ENCODE measurements around the gene MRPL57. TPM values are rescaled to one million over a fixed set of nuclear protein-coding genes. Genes with fewer than 3 reads are reported as not detected.

Gene MRPL57
- total and polyA plus RNA-seq, 2 of the 8 experiments (the other 6 are each of a cell fraction or from before 2014, with no cell fraction given) = 29.9 to 34.1 TPM

GRCh38 chr13:21202767-21203531 lies 26.5 kb downstream of the MRPL57 start:
- H3K4me1 ChIP-seq (replicated peaks in 1 of 4; ENCODE audit: control insufficient read depth in 3 of 4, insufficient read depth in 4 of 4, low read length in 3 of 4) = no peaks in the 10 kb centered on the region
- no peak overlapping the region for H4K8ac ChIP-seq (ENCODE audit: extremely low read depth, insufficient read depth, low read length)
- no peak overlapping the region for H3K14ac ChIP-seq (ENCODE audit: insufficient read length)
- H4K91ac ChIP-seq (replicated peaks; ENCODE audit: insufficient read length, low read length) = no peak overlapping the region
- H2BK5ac ChIP-seq (ENCODE audit: low read depth, low read length) = no peak overlapping the region; the same call in 1 of the 2 replicates
- H3K27me3 ChIP-seq (replicated peaks in 1 of 4; ENCODE audit: control insufficient read depth in 3 of 4, extremely low read depth in 1 of 4, insufficient read depth in 3 of 4, low read length in 3 of 4) = no peaks in the 10 kb centered on the region
- WGBS, 2 experiments (ENCODE audit: extremely low coverage in 1 of 2, insufficient coverage in 1 of 2, insufficient read length in 1 of 2, insufficient replicate concordance in 2 of 2, low coverage in 1 of 2, low lambda C conversion rate in 2 of 2, missing lambda C conversion rate in 1 of 2) = 80% methylated on average over 2 of the region's 3 CpGs; no CpG with 5 or more reads in 1 of the 2 experiments
- CTCF ChIA-PET (ENCODE audit: partially characterized antibody) = interaction anchor here (0.6 kb wide), 1 partner anchor 1295 kb away, joined by 4 read pairs; no protein-coding TSS in a partner anchor
- H3K23ac ChIP-seq (ENCODE audit: insufficient read length) = no peak overlapping the region
- no peak overlapping the region for H3K4me3 ChIP-seq (ENCODE audit: extremely low read depth in 1 of 4, insufficient read depth in 2 of 4, low read depth in 3 of 4, low read length in 4 of 4)
- no peak overlapping the region for H3K18ac ChIP-seq (ENCODE audit: extremely low read depth, low read length)
- no peak overlapping the region for H3K4ac ChIP-seq (replicated peaks; ENCODE audit: insufficient read length, low read depth, low read length)
- TF ChIP-seq ZNF274 (IDR thresholded peaks at IDR 0.05; ENCODE audit: borderline replicate concordance, extremely low read depth, low read length) (no peak), ATF3 (IDR thresholded peaks at IDR 0.05; ENCODE audit: insufficient read depth, low read depth, low read length) (no peak)
- no peaks in the 10 kb centered on the region for H4K20me1 ChIP-seq (replicated peaks in 1 of 2; ENCODE audit: control insufficient read depth in 1 of 2, insufficient read depth in 2 of 2, low read length in 2 of 2)
- H2BK20ac ChIP-seq (ENCODE audit: low read length) = no peak overlapping the region
- no peaks in the 10 kb centered on the region for H3K36me3 ChIP-seq (ENCODE audit: control insufficient read depth in 2 of 4, insufficient read depth in 4 of 4, low read length in 3 of 4)
- no peak overlapping the region for H2AK5ac ChIP-seq (ENCODE audit: low read depth, low read length)
- POLR2A ChIA-PET (ENCODE audit: partially characterized antibody) = interaction anchor here (1.4 kb wide), 1 partner anchor 26 kb away, joined by 4 read pairs; the partner anchor contains the start of genes MRPL57 and SKA3
- FAIRE-seq (no peak), DNase-seq (ENCODE audit: low read depth in 1 of 2, low spot score in 2 of 2) (no peak)
- H3K4me2 ChIP-seq (ENCODE audit: insufficient read depth in 1 of 2, low read depth in 2 of 2, low read length in 2 of 2) = no peak overlapping the region
- no peak overlapping the region for H3K9ac ChIP-seq (replicated peaks in 1 of 4; ENCODE audit: extremely low read depth in 1 of 4, low read depth in 3 of 4, low read length in 3 of 4)
- H2BK15ac ChIP-seq (ENCODE audit: low read length) = no peak overlapping the region
- no peak overlapping the region for H4K5ac ChIP-seq (ENCODE audit: insufficient read length, low read depth, low read length)
- no peak overlapping the region for H3K56ac ChIP-seq (replicated peaks; ENCODE audit: insufficient read length, low read depth, low read length)
- H3K79me2 ChIP-seq (ENCODE audit: control insufficient read depth in 1 of 2, insufficient read depth in 2 of 2, low read length in 2 of 2) = no peaks in the 10 kb centered on the region
- H3K27ac ChIP-seq (ENCODE audit: low read depth, low read length) = no peak overlapping the region
- H2BK120ac ChIP-seq (replicated peaks; ENCODE audit: low read depth, low read length) = no peak overlapping the region
- H3K9me3 ChIP-seq (ENCODE audit: insufficient read depth in 2 of 2, low read depth in 1 of 2, low read length in 1 of 2) = peaks cover 11 to 28% of the 10 kb centered on the region in 2 experiments
- H3K23me2 ChIP-seq (ENCODE audit: low read depth, low read length) = no peaks in the 10 kb centered on the region; the same call in 1 of the 2 replicates
- H2AFZ ChIP-seq (ENCODE audit: low read length) = no peak overlapping the region; the same call in 1 of the 2 replicates
- no peak overlapping the region for H2BK12ac ChIP-seq (ENCODE audit: low read depth, low read length)
- no peaks in the 10 kb centered on the region for H3K79me1 ChIP-seq (ENCODE audit: low read depth, low read length)

Data from H1 (cell line).